Measurements from ENCODE around the gene PBRM1.

Gene PBRM1

DNA sequence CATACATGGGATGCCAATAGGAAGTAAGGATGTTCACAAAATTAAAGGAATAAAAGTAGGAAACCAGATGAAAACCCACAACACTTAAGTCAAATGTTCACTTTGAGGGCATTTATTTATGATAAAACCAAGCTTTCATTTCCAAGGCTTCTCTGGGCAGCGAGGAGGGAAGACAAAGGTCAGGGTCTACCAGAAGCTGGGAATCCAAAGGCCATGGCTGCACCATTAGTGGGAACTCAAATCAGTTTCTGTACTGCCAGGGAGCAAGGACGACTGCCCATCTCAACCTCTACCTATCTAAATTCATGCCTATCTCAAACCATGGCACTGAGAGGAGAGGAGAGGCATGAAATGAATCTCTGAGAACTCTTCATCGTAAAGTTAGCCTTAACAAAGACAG lies 22.6 kb downstream of the PBRM1 start:
- no peaks in the 10 kb centered on the region for H3K9me3 ChIP-seq (ENCODE audit: control insufficient read depth in 2 of 2, low read length in 2 of 2)
- H3K4me3 ChIP-seq (ENCODE audit: low read length in 2 of 2), result no peak overlapping the region
- H3K4me1 ChIP-seq (ENCODE audit: control insufficient read depth, insufficient read depth, low read length), result no peaks in the 10 kb centered on the region
- no peak overlapping the region for H3K27ac ChIP-seq (ENCODE audit: low read length)
- H3K27me3 ChIP-seq (ENCODE audit: control insufficient read depth in 1 of 2, insufficient read depth in 2 of 2, low read length in 2 of 2), result no peaks in the 10 kb centered on the region
- H3K9ac ChIP-seq (ENCODE audit: low read length in 2 of 2), result no peak overlapping the region
- peaks cover 16 to 34% of the 10 kb centered on the region in 2 donors for H3K36me3 ChIP-seq (ENCODE audit: control insufficient read depth in 2 of 2, insufficient read depth in 2 of 2, low read length in 2 of 2)

GRCh38 chr3:52660046-52660445 lies 25.7 kb downstream of the PBRM1 start:
- Histone ChIP-seq H3K36me3 (ENCODE audit: control insufficient read depth in 2 of 2, insufficient read depth in 2 of 2, low read length in 2 of 2) (peaks cover 21 to 33% of the 10 kb centered on the region in 2 donors), H3K9me3 (ENCODE audit: control insufficient read depth in 2 of 2, low read length in 2 of 2) (no peaks in the 10 kb centered on the region), H3K4me1 (ENCODE audit: control insufficient read depth, insufficient read depth, low read length) (no peaks in the 10 kb centered on the region), H3K27me3 (ENCODE audit: control insufficient read depth in 1 of 2, insufficient read depth in 2 of 2, low read length in 2 of 2) (no peaks in the 10 kb centered on the region), H3K27ac (ENCODE audit: low read length) (no peak overlapping the region), H3K4me3 (ENCODE audit: low read length in 2 of 2) (no peak overlapping the region), H3K9ac (ENCODE audit: low read length in 2 of 2) (no peak overlapping the region)

GRCh38 chr3:52655895-52656294 lies 29.8 kb downstream of the PBRM1 start:
- no peaks in the 10 kb centered on the region for H3K9me3 ChIP-seq (ENCODE audit: control insufficient read depth in 2 of 2, low read length in 2 of 2)
- H3K4me1 ChIP-seq (ENCODE audit: control insufficient read depth, insufficient read depth, low read length), result no peaks in the 10 kb centered on the region
- no peak overlapping the region for H3K9ac ChIP-seq (ENCODE audit: low read length in 2 of 2)
- no peak overlapping the region for H3K4me3 ChIP-seq (ENCODE audit: low read length in 2 of 2)
- H3K27ac ChIP-seq (ENCODE audit: low read length), result no peak overlapping the region
- no peaks in the 10 kb centered on the region for H3K27me3 ChIP-seq (ENCODE audit: control insufficient read depth in 1 of 2, insufficient read depth in 2 of 2, low read length in 2 of 2)
- H3K36me3 ChIP-seq (ENCODE audit: control insufficient read depth in 2 of 2, insufficient read depth in 2 of 2, low read length in 2 of 2), result peaks cover 14 to 38% of the 10 kb centered on the region in 2 donors

DNA sequence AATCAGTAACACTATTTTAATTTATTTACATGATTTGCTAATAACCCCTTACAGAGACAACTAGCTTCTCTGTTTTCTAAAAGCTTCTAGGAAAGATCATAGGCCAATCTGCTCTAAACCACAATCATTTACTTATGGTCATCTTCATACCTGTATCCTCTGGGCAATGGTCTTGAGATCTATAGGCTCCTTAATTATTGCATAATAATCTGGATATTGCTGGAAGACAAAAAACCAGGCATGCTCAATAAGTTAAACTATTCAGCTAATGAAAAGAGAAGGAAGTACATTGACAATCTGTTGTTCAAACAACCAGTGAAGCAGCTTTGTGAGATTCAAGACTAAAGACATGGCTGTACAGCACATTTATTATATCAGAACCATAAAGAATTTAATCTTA lies 34.1 kb downstream of the PBRM1 start:
- Histone ChIP-seq H3K4me1 (ENCODE audit: control insufficient read depth, insufficient read depth, low read length) (no peaks in the 10 kb centered on the region), H3K36me3 (ENCODE audit: control insufficient read depth in 2 of 2, insufficient read depth in 2 of 2, low read length in 2 of 2) (peaks cover 36 to 47% of the 10 kb centered on the region in 2 donors), H3K9me3 (ENCODE audit: control insufficient read depth in 2 of 2, low read length in 2 of 2) (no peaks in the 10 kb centered on the region), H3K4me3 (ENCODE audit: low read length in 2 of 2) (no peak overlapping the region), H3K27me3 (ENCODE audit: control insufficient read depth in 1 of 2, insufficient read depth in 2 of 2, low read length in 2 of 2) (no peaks in the 10 kb centered on the region), H3K9ac (ENCODE audit: low read length in 2 of 2) (no peak overlapping the region), H3K27ac (ENCODE audit: low read length) (no peak overlapping the region)

DNA sequence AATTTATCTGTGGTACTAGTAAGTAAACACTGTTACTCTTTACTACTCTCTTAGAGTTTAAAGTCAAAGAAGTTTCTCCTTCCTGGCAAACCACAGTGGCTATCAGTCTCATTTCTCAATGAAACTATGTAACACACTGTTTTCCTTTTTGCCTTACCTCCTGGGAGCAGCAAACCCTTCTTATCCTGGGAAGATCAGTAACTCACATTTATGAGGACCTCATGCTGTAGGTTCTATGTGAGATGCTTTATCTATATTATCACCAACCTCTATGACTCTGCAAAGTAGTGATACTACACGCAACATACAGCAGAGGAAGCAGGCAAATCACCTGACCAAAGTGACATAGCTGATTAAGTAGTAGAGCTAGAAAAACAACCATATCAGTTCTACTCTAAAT lies 35.3 kb downstream of the PBRM1 start:
- Histone ChIP-seq H3K9me3 (ENCODE audit: control insufficient read depth in 2 of 2, low read length in 2 of 2) (no peaks in the 10 kb centered on the region), H3K27ac (ENCODE audit: low read length) (no peak overlapping the region), H3K4me3 (ENCODE audit: low read length in 2 of 2) (no peak overlapping the region), H3K4me1 (ENCODE audit: control insufficient read depth, insufficient read depth, low read length) (no peaks in the 10 kb centered on the region), H3K9ac (ENCODE audit: low read length in 2 of 2) (no peak overlapping the region), H3K36me3 (ENCODE audit: control insufficient read depth in 2 of 2, insufficient read depth in 2 of 2, low read length in 2 of 2) (peaks cover 27 to 46% of the 10 kb centered on the region in 2 donors), H3K27me3 (ENCODE audit: control insufficient read depth in 1 of 2, insufficient read depth in 2 of 2, low read length in 2 of 2) (no peaks in the 10 kb centered on the region)

DNA sequence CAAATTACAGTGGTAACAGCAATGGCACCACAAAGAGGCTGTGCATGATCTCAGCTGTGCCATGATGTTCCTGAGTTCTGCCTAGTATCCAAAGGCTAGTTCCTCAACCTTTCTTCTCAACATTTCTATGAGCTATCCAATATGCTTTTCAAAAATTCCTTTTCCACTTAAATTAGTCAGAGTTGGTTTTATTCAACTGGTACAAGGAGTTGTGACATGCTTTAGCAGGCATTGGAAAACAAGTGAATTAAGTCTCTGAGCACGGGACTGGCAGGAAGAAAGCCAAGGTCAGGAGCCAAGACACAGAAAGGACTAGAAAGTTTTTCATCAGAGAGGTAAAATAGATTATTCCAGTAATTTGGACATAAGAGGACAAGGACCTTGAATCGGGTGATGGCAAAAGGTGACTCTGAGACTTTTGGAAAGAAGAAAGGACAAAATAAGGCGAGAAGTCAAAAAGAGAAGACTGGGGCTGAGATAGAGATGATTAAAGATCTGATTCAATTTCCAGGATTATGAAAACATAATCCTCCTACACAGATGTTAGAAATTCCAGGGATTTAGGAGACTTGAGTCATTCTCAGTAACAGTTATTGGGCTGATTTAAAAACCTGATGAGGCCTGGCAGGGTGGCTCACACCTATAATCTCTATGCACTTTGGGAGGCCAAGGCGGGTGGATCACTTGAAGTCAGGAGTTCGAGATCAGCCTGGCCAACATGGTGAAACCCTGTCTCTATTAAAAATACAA lies 36.1 kb downstream of the PBRM1 start:
- Histone ChIP-seq H3K9ac (ENCODE audit: low read length in 2 of 2) (no peak overlapping the region), H3K27me3 (ENCODE audit: control insufficient read depth in 1 of 2, insufficient read depth in 2 of 2, low read length in 2 of 2) (no peaks in the 10 kb centered on the region), H3K36me3 (ENCODE audit: control insufficient read depth in 2 of 2, insufficient read depth in 2 of 2, low read length in 2 of 2) (peaks cover 26 to 45% of the 10 kb centered on the region in 2 donors), H3K4me1 (ENCODE audit: control insufficient read depth, insufficient read depth, low read length) (no peaks in the 10 kb centered on the region), H3K4me3 (ENCODE audit: low read length in 2 of 2) (no peak overlapping the region), H3K27ac (ENCODE audit: low read length) (no peak overlapping the region), H3K9me3 (ENCODE audit: control insufficient read depth in 2 of 2, low read length in 2 of 2) (no peaks in the 10 kb centered on the region)

DNA sequence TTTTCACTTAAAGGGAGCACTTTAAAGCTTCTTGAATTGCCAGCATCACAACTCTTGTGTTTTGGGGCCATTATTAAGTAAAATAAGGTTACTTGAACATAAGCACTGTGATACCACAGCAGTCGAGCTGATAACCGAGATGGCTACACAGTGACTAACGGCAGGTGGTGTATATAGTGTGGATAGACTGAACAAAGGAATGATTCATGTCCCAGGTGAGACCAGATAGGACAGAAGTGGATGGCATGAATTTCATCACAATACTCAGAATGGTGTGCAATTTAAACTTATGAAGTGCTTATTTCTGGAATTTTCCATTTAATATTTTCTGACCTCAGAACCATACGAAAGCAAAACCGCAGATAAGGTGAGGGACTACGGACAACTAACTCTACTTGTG lies 40.2 kb downstream of the PBRM1 start:
- Histone ChIP-seq H3K27ac (ENCODE audit: low read length) (no peak overlapping the region), H3K27me3 (ENCODE audit: control insufficient read depth in 1 of 2, insufficient read depth in 2 of 2, low read length in 2 of 2) (no peaks in the 10 kb centered on the region), H3K36me3 (ENCODE audit: control insufficient read depth in 2 of 2, insufficient read depth in 2 of 2, low read length in 2 of 2) (peaks cover 27 to 35% of the 10 kb centered on the region in 2 donors), H3K4me3 (ENCODE audit: low read length in 2 of 2) (no peak overlapping the region), H3K4me1 (ENCODE audit: control insufficient read depth, insufficient read depth, low read length) (no peaks in the 10 kb centered on the region), H3K9me3 (ENCODE audit: control insufficient read depth in 2 of 2, low read length in 2 of 2) (no peaks in the 10 kb centered on the region), H3K9ac (ENCODE audit: low read length in 2 of 2) (no peak overlapping the region)

DNA sequence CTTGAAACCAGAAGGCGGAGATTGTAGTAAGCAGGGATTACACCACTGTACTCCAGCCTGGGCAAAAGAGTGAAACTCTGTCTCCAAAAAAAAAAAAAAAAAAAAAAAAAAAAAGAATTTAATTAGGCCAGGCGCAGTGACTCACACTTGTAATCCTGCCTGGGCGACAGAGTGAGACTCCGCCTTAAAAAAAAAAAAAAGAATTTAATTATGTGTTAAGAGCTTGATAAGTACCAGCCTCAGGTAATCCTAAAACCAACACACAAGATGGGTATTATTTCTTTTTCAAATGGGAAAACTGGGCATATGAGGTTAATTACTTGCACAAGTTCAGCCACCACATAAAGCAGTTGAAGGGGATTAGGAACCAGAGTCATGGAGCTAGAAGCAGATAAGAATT lies 49.0 kb downstream of the PBRM1 start:
- Histone ChIP-seq H3K4me3 (ENCODE audit: low read length in 2 of 2) (no peak overlapping the region), H3K4me1 (ENCODE audit: control insufficient read depth, insufficient read depth, low read length) (no peaks in the 10 kb centered on the region), H3K27ac (ENCODE audit: low read length) (no peak overlapping the region), H3K9ac (ENCODE audit: low read length in 2 of 2) (no peak overlapping the region), H3K27me3 (ENCODE audit: control insufficient read depth in 1 of 2, insufficient read depth in 2 of 2, low read length in 2 of 2) (no peaks in the 10 kb centered on the region), H3K36me3 (ENCODE audit: control insufficient read depth in 2 of 2, insufficient read depth in 2 of 2, low read length in 2 of 2) (peaks cover 20 to 29% of the 10 kb centered on the region in 2 donors), H3K9me3 (ENCODE audit: control insufficient read depth in 2 of 2, low read length in 2 of 2) (no peaks in the 10 kb centered on the region)

DNA sequence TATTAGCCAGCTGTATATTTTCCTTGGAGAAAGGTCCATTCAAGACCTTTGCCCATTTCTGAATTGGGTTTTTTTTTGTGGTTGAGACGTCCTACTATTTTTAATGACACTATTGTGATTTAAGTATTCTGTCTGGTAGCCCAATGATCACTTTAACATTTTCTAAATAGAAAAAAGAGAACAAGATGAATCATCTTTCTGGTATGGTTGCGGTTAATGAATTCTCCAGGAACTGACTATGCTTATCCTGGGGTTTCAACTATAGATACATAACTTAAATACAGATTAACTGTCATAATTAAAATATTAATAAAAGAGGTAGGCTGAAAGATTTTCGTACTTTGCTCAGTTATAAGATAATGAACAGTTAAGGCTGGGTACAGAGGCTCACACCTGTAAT lies 51.9 kb downstream of the PBRM1 start:
- peaks cover 9 to 11% of the 10 kb centered on the region in 2 donors for H3K36me3 ChIP-seq (ENCODE audit: control insufficient read depth in 2 of 2, insufficient read depth in 2 of 2, low read length in 2 of 2)

GRCh38 chr3:52625041-52625440 lies 60.7 kb downstream of the PBRM1 start:
- Histone ChIP-seq H3K9ac (ENCODE audit: low read length in 2 of 2) (no peak overlapping the region), H3K27ac (ENCODE audit: low read length) (no peak overlapping the region), H3K36me3 (ENCODE audit: control insufficient read depth in 2 of 2, insufficient read depth in 2 of 2, low read length in 2 of 2) (peaks cover 19 to 22% of the 10 kb centered on the region in 2 donors), H3K9me3 (ENCODE audit: control insufficient read depth in 2 of 2, low read length in 2 of 2) (no peaks in the 10 kb centered on the region), H3K4me3 (ENCODE audit: low read length in 2 of 2) (no peak overlapping the region), H3K4me1 (ENCODE audit: control insufficient read depth, insufficient read depth, low read length) (no peaks in the 10 kb centered on the region), H3K27me3 (ENCODE audit: control insufficient read depth in 1 of 2, insufficient read depth in 2 of 2, low read length in 2 of 2) (no peaks in the 10 kb centered on the region)

More for the DNA sequence above, 51.9 kb downstream of the PBRM1 start:
- Histone ChIP-seq H3K27me3 (ENCODE audit: control insufficient read depth in 1 of 2, insufficient read depth in 2 of 2, low read length in 2 of 2) (no peaks in the 10 kb centered on the region), H3K27ac (ENCODE audit: low read length) (no peak overlapping the region), H3K4me3 (ENCODE audit: low read length in 2 of 2) (no peak overlapping the region), H3K9me3 (ENCODE audit: control insufficient read depth in 2 of 2, low read length in 2 of 2) (no peaks in the 10 kb centered on the region), H3K9ac (ENCODE audit: low read length in 2 of 2) (no peak overlapping the region), H3K4me1 (ENCODE audit: control insufficient read depth, insufficient read depth, low read length) (no peaks in the 10 kb centered on the region)

- Histone ChIP-seq H3K9me3 (ENCODE audit: control insufficient read depth in 2 of 2, low read length in 2 of 2) (no peaks in the 10 kb centered on the region), H3K4me1 (ENCODE audit: control insufficient read depth, insufficient read depth, low read length) (no peaks in the 10 kb centered on the region), H3K27me3 (ENCODE audit: control insufficient read depth in 1 of 2, insufficient read depth in 2 of 2, low read length in 2 of 2) (no peaks in the 10 kb centered on the region), H3K4me3 (ENCODE audit: low read length in 2 of 2) (no peak overlapping the region), H3K36me3 (ENCODE audit: control insufficient read depth in 2 of 2, insufficient read depth in 2 of 2, low read length in 2 of 2) (peaks cover 19 to 29% of the 10 kb centered on the region in 2 donors), H3K9ac (ENCODE audit: low read length in 2 of 2) (no peak overlapping the region), H3K27ac (ENCODE audit: low read length) (no peak overlapping the region)
Observed at GRCh38 chr3:52623234-52623792, 62.4 kb downstream of the PBRM1 start.
